ENCODE results near the gene ZC3H4.

DNA sequence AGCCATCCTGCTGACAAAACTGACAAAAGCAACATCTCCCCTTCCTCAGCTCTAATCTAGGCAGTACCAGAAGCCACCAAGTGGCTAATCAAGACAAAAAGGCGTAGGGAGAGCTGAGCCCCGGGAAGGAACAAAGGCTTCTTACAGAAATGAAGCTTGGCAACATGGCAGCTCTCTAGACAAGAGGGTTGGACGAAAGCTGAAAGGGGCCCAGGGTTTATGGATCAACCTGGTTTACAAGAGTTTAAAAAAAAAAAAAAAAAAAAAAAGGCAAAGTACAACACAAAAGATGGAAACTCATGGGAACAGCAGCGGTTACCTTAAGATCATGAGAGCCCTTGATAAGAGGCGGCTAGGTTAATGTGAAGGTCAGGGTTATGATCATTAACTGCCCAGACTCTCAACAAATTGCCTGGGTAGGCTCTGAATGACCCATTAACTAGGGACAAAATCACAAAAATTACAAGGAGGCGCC is 14.0 kb downstream of the ZC3H4 start:
- TF ChIP-seq POLR2A (IDR thresholded peaks at IDR 0.05) = no peak
- TF ChIP-seq, protein P1, sequence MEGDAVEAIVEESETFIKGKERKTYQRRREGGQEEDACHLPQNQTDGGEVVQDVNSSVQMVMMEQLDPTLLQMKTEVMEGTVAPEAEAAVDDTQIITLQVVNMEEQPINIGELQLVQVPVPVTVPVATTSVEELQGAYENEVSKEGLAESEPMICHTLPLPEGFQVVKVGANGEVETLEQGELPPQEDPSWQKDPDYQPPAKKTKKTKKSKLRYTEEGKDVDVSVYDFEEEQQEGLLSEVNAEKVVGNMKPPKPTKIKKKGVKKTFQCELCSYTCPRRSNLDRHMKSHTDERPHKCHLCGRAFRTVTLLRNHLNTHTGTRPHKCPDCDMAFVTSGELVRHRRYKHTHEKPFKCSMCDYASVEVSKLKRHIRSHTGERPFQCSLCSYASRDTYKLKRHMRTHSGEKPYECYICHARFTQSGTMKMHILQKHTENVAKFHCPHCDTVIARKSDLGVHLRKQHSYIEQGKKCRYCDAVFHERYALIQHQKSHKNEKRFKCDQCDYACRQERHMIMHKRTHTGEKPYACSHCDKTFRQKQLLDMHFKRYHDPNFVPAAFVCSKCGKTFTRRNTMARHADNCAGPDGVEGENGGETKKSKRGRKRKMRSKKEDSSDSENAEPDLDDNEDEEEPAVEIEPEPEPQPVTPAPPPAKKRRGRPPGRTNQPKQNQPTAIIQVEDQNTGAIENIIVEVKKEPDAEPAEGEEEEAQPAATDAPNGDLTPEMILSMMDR (IDR thresholded peaks at IDR 0.05) = no peak

Measured in thyroid gland (tissue), 4 donors.